HEK293T (cell line): ENCODE results near the gene HADH.

ENCODE experiments used
- CTCF ChIA-PET: fragments of 350-600 bp; formaldehyde crosslinking; extraction: SDS; loops from one replicate; lab custom pipeline; 2021; ENCODE audit warnings: antibody characterized with exemption, inconsistent platforms; lab: Yijun Ruan, JAX
- POLR2A ChIA-PET: fragments of 350-600 bp; formaldehyde crosslinking; extraction: SDS; loops from one replicate; lab custom pipeline; 2020; ENCODE audit warnings: antibody characterized with exemption, inconsistent platforms; lab: Yijun Ruan, JAX
- DNase-seq: peaks from one replicate; pipeline ENCODE4 v3.0.0; 2012; ENCODE audit warnings: mixed read lengths; ENCODE audit errors: extremely low spot score
- ARNT ChIP-seq: fragments of 450-650 bp; IDR thresholded peaks from 2 replicates; pipeline ENCODE4 v1.6.1; 2017; ENCODE audit warnings: mild to moderate bottlenecking
- BHLHE40 ChIP-seq: fragments of 450-650 bp; IDR thresholded peaks from 2 replicates; pipeline ENCODE4 v1.6.1; 2016; ENCODE audit warnings: mild to moderate bottlenecking, moderate library complexity, borderline replicate concordance
- CTBP1 ChIP-seq: fragments of 450-650 bp; IDR thresholded peaks from 2 replicates; pipeline ENCODE4 v1.6.1; 2016; ENCODE audit warnings: borderline replicate concordance
- ELF4 ChIP-seq: fragments of 450-650 bp; IDR thresholded peaks from 2 replicates; pipeline ENCODE4 v1.6.1; 2017; ENCODE audit warnings: antibody characterized with exemption
- FOXA1 ChIP-seq: fragments of 450-650 bp; IDR thresholded peaks from 2 replicates; pipeline ENCODE4 v1.6.1; 2016; ENCODE audit warnings: mild to moderate bottlenecking
- FOXK2 ChIP-seq: fragments of 450-650 bp; IDR thresholded peaks from 2 replicates; pipeline ENCODE4 v1.6.1; 2016; ENCODE audit warnings: mild to moderate bottlenecking
- FOXM1 ChIP-seq: fragments of 450-650 bp; IDR thresholded peaks from 2 replicates; pipeline ENCODE4 v1.6.1; 2017; ENCODE audit warnings: mild to moderate bottlenecking, borderline replicate concordance
- HDGF ChIP-seq: fragments of 450-650 bp; IDR thresholded peaks from 2 replicates; pipeline ENCODE4 v1.6.1; 2017; ENCODE audit warnings: antibody characterized with exemption, borderline replicate concordance
- L3MBTL2 ChIP-seq: fragments of 450-650 bp; conservative IDR thresholded peaks from 2 replicates; pipeline ENCODE4 v1.6.1; 2016; ENCODE audit warnings: mild to moderate bottlenecking
- LEF1 ChIP-seq: fragments of 450-650 bp; IDR thresholded peaks from 2 replicates; pipeline ENCODE4 v1.6.1; 2017; ENCODE audit warnings: mild to moderate bottlenecking, borderline replicate concordance
- NFRKB ChIP-seq: fragments of 450-650 bp; IDR thresholded peaks from 2 replicates; pipeline ENCODE4 v1.6.1; 2016; ENCODE audit warnings: mild to moderate bottlenecking, moderate library complexity
- SP1 ChIP-seq: fragments of 450-650 bp; IDR thresholded peaks from 2 replicates; pipeline ENCODE4 v1.6.1; 2017
- SUZ12 ChIP-seq: fragments of 450-650 bp; IDR thresholded peaks from 2 replicates; pipeline ENCODE4 v1.6.1; 2016; ENCODE audit warnings: mild to moderate bottlenecking
- TARDBP ChIP-seq: fragments of 450-650 bp; IDR thresholded peaks from 2 replicates; pipeline ENCODE4 v1.6.1; 2016
- ZNF384 ChIP-seq: fragments of 450-650 bp; IDR thresholded peaks from 2 replicates; pipeline ENCODE4 v1.6.1; 2016
- TF ChIP-seq, protein P1 (sequence below): fragments of 450-650 bp; IDR thresholded peaks from 2 replicates; pipeline ENCODE4 v1.6.1; 2016

The HADH gene

DNA sequence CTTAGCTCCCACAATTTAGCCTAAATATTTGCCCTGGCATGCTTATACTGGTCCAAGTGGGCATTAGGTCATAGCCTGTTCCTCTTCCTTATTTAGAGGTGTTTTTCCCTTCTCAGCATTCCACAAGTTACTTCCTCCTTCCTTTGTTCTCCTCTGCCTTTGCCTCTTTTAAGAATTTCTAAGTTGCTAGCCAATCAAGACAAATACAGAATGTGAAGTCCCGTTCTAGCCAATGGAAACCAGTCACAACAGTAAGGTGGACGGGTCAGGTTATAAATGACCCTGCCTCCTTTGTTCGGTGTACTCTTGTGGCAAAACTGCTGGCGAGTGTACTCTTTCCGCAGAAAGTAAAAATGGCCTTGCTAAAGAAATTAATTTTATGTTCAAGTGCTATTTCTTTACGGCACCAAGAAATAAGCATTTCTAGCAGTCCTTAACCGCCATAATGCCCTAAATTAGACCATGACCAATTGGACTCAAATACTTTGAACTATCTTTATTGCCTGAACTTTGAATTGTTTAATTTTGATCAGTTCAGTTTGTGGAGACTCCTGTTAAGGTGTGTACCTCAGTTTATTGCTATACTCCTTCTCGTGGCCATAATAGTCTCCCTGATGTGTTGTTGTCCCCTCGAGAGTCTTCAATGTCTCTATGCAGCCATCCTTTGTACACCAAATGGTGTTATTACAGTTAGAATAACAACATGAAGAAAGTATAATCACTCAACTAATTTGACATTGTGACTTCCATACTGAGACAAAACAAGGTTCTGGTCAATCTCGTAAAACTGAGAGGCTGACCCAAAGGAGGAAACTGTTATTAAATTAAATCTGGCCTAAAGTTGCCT lies 1.6 kb upstream of the HADH start:
- TF ChIP-seq ELF4 (no peak), CTBP1 (no peak)
- ChIA-PET CTCF (no interaction called here), POLR2A (interaction anchor here (0.6 to 0.8 kb wide), 2 partner anchors 47 to 275 kb away, joined by 3 read pairs; no protein-coding TSS in a partner anchor)
- no peak for DNase-seq

- DNase-seq: peak; percentile 42
- POLR2A ChIA-PET: interaction anchor here (0.6 to 0.8 kb wide), 2 partner anchors 47 to 274 kb away, joined by 3 read pairs; no protein-coding TSS in a partner anchor
- CTCF ChIA-PET: no interaction called here
- TF ChIP-seq HDGF (no peak), ZNF384 (no peak)
These were observed 990 bp upstream of the HADH start for GRCh38 chr4:107988763-107989035.

DNA sequence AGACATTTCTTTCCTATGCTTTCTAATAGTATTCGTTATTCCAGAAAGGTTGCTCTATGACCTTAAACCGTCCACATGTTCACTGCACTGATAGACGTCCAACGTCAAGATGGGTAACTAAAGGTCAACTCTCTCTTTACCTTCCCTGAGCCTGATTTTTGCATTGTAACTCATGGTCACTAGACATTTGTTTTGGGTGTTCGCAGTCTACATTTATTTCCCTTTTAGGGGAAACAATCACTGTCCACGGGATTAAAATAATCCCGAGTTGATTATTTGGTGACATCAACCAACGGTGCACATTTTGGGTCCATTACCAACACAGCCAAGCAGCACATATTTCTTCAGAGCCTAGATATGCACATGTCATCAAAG lies 540 bp upstream of the HADH start:
- TF ChIP-seq L3MBTL2: no peak
- no peak for TF ChIP-seq LEF1
- TF ChIP-seq BHLHE40: no peak
- no peak for TF ChIP-seq HDGF
- no peak for TF ChIP-seq ARNT
- TF ChIP-seq ZNF384: no peak
- no peak for TF ChIP-seq SUZ12
- no peak for TF ChIP-seq TARDBP
- TF ChIP-seq SP1: no peak
- no peak for TF ChIP-seq CTBP1
- TF ChIP-seq NFRKB: no peak
- ChIA-PET CTCF (no interaction called here), POLR2A (interaction anchor here (0.8 kb wide), 1 partner anchor 274 kb away, joined by 3 read pairs; no protein-coding TSS in a partner anchor)
- DNase-seq: no peak

GRCh38 chr4:107991945-107992630 lies 2.4 kb downstream of the HADH start:
- ChIA-PET CTCF (interaction anchor here (0.6 kb wide), 1 partner anchor 27 kb away, joined by 3 read pairs; no protein-coding TSS in a partner anchor), POLR2A (no interaction called here)
- DNase-seq: no peak
- TF ChIP-seq SP1 (no peak), HDGF (no peak)
- TF ChIP-seq, protein P1, sequence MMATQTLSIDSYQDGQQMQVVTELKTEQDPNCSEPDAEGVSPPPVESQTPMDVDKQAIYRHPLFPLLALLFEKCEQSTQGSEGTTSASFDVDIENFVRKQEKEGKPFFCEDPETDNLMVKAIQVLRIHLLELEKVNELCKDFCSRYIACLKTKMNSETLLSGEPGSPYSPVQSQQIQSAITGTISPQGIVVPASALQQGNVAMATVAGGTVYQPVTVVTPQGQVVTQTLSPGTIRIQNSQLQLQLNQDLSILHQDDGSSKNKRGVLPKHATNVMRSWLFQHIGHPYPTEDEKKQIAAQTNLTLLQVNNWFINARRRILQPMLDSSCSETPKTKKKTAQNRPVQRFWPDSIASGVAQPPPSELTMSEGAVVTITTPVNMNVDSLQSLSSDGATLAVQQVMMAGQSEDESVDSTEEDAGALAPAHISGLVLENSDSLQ: peak; percentile 88

DNA sequence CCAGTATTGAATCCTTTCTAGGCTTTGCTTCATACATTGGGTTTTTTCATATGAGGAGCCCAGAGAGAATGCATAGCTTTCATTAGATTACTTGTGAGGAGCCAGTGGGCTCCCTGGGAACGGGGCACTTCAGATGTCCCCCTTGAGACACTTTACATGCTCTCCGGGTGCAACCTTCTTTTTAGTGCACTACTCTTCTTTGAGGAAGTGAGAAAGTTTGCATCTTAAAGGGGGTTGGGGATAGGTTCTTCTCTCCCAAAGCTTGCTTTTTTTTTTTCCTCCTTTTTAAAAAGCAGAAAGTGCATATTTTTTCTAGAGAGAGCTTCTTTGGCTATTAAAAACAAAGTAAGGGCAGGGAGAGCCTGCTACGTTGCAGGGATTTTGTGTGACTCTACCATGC lies 4.3 kb downstream of the HADH start:
- DNase-seq: no peak
- TF ChIP-seq FOXA1 (no peak), SUZ12 (no peak), HDGF (no peak), LEF1 (no peak), NFRKB (no peak), CTBP1 (no peak)
- ChIA-PET CTCF (no interaction called here), POLR2A (no interaction called here)

DNA sequence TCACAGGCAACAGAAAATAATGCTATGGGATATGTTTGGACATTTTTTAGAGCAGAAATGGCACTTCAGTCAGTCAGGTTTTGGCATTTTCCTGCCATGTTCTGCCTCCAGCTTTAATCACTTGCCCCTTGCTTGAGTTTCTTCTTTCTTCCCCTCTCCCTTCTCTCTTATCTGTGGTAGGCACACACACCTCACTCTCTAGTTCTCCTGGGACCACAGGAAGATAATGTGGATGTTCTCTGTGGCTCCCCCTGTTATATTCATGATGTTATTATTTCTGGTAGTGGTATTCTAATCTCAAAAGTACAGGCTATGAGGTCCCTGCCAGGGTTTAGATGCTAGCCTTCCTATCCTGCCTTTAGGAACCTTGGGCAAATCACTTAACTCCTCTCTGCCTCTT lies 5.2 kb downstream of the HADH start:
- DNase-seq: no peak
- TF ChIP-seq HDGF (no peak), NFRKB (no peak), ARNT (no peak), SUZ12 (no peak), L3MBTL2 (no peak), TARDBP (no peak), LEF1 (no peak), FOXK2 (no peak), FOXA1 (no peak), FOXM1 (no peak), BHLHE40 (no peak), SP1 (no peak), CTBP1 (no peak), ZNF384 (no peak)
- TF ChIP-seq, protein P1: no peak
- POLR2A ChIA-PET: interaction anchor here (0.8 kb wide), 1 partner anchor 172 kb away, joined by 3 read pairs; no protein-coding TSS in a partner anchor
- CTCF ChIA-PET: no interaction called here

DNA sequence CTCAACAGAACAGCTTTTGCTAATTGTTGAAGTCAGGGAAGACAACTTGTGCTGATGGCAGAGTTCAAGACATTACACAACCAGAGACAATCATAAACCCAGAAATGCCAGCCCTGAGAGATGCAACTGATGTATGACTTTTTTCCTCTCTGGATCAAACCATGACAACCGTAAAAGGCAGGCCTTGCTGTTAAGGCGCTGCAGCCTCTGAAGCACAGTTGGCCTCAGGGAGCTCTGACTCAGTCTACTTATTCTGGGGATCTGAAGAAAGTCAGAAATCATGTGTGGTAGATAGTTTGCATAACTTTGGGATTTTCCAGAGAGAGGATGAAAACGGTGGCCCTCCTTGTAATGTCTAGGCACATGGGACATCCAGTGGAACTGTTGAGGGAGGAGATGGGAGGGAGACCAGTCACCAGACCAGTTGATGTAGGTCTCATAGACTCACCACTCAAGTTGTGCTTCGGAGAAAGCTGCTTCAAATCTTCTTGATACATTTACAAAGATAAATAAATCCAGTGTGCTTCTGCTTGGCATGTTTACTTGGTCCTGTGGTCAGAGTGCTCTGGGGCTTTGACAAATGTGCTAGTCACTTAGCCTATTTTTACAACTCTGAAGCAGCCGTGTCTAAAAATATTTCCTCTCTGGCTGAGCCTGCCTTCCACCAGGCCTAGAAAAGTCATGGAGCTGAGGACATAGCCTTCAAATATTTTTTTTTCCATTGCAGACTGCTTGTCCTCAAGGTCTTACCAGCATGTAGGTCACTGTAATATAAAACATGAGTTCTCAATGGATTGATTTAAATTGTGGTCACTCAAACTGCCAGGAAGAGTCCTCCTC lies 7.5 kb downstream of the HADH start:
- DNase-seq: no peak
- POLR2A ChIA-PET: no interaction called here
- TF ChIP-seq BHLHE40: no peak
- TF ChIP-seq L3MBTL2: no peak
- CTCF ChIA-PET: no interaction called here
